Measurements from ENCODE around the gene BMAL1. TPM values are rescaled to one million over a fixed set of nuclear protein-coding genes. Genes with fewer than 3 reads are reported as not detected.
A peak's percentile ranks its signal among the peaks of the same experiment; 100 is the strongest.

BMAL1 gene
- total RNA-seq, 1 experiment from 2014 or later = 6.2 TPM

DNA sequence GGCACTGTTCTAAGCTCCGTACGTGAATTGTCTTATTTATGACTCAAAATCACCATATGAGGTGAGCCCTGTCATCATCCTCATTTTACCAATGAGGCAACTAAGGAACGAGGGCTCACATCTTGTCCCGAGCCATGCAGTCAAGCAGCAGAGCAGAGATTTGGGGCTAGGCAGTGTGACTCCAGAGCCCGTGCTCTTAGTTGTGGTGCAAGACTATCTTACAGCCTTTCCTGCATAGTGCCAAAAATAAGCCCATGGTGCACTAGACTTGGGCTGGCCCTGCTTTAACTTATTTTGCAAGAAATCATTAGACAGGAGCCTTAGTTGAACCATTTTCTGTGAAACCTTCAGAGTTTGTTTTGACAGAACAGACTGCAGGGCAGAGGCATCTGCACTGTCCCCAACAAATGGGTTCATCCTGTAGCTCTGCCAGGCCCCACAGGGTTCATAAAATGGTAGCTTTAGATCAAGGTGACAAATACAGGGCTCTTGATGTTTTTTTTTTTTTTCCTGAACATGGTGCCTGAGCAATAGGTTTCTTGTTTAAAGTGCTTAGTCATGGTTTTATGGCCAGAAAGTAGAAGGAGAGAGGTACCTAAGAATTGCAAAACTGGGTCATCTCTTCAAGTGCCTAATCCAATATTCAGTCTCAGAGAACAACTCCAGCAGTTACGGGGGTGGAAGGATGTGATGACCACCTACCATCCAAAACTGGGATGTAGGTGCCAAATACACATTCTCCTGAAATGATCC is 56.6 kb downstream of the BMAL1 start:
- DNase-seq (ENCODE audit: low spot score) = peak; percentile 20
- in situ Hi-C loops (cut with HindIII; ENCODE audit: low sequenced_read_pairs) = no loop called here

DNA sequence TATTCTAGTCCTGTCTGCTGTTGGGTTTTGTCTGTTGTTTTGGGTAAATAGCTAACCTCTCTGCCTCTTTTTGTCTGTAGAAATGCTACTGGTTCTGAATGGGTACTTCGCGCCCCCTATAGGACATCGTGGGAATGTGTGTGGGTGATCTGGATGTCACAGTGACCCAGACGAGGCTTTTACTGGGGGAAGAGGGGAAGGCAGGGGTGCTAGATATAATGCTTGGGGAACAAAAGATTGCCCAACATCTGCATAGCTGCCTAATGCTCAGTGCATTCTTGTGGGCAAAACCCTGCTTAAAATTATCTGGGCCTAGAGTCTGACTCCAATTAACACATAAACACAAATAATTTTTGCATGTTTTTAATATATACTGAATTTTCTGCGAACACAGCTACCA is 57.7 kb downstream of the BMAL1 start:
- DNase-seq (ENCODE audit: low spot score) = peak; percentile 61
- in situ Hi-C loops (cut with HindIII; ENCODE audit: low sequenced_read_pairs) = no loop called here

DNA sequence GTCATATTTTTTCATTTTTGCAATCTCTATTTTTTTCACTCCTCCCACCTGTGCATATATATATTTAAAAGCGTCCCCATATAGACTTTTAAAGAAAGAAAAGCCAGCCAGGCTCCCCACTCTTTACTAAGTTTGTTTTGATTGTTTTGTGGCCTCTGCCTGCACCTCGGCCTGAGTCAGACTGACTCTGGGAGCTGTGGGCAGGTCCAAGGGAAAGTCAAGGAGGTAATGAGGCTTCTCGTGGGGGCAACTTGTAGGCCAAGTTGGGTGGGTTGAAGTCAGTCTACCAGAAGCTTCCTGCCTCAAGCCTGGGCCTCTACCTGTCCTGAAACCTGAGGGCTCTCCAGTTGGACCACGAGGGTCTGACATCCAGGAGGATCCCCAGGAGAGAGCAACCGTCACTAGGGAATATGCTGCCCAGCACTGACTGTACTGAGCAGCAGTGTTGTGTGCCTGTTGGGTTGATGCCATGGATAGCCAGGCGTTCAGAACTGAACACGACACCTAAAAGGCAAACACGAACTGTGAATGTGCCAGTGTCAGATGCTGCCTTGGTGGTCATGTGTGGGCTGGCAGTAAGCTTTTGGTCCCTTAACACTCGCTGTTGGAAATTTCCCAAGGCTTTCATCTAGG is 58.8 kb downstream of the BMAL1 start:
- in situ Hi-C loops (cut with HindIII; ENCODE audit: low sequenced_read_pairs) = no loop called here

DNA sequence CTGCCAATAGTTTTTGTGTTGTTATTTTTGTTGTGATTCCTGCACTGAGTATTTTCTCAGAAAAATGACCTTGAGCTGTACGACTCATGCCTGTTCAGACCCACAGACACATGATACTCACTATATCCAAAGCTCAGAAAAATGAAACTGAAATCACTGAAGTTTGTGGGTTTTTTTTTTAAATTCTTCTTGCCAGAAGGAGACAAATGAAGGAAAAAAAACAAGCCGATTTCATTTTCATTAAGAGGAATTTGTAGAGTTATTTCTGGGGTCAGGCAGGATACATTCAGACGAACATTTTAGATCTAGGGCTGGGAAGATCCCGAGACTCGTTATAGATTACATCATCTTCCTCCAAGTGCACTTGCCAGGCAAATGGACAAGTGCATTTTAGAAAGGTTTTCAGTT is 60.4 kb downstream of the BMAL1 start:
- DNase-seq (ENCODE audit: low spot score) = no peak
- in situ Hi-C loops (cut with HindIII; ENCODE audit: low sequenced_read_pairs) = no loop called here

More for the DNA sequence above, 58.8 kb downstream of the BMAL1 start:
- no peak for DNase-seq (ENCODE audit: low spot score)

DNA sequence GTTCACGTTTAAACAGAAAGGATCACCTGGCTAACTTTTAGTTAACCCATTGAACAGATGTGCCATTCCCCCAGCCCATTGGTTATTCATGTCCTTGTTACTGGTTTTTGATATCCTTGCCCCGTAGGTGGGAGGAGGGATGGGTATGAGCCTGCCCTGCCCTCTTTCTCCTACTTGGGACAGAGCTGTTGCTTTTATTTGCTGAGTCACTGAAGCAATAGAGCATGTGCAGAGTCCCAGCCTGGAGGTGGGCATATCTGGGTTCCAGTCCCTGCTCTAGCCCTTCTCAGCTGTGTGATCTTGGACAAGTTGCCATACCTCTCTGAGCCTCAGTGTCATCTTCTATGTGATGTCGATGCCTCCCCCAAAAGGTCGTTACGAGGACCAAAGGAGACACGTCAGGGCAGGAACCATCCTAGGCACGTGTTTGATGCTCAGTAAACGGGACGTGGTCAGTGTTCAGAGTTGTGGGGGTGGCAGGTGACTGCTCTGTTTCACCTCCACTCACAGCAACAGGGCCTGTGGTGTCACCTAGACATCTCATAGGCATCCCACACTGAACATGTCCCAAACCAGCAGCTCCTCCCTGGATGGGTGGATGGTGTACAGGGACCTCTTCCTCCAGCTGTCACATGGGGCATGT is 61.0 kb downstream of the BMAL1 start:
- no peak for DNase-seq (ENCODE audit: low spot score)
- in situ Hi-C loops (cut with HindIII; ENCODE audit: low sequenced_read_pairs) = no loop called here

DNA sequence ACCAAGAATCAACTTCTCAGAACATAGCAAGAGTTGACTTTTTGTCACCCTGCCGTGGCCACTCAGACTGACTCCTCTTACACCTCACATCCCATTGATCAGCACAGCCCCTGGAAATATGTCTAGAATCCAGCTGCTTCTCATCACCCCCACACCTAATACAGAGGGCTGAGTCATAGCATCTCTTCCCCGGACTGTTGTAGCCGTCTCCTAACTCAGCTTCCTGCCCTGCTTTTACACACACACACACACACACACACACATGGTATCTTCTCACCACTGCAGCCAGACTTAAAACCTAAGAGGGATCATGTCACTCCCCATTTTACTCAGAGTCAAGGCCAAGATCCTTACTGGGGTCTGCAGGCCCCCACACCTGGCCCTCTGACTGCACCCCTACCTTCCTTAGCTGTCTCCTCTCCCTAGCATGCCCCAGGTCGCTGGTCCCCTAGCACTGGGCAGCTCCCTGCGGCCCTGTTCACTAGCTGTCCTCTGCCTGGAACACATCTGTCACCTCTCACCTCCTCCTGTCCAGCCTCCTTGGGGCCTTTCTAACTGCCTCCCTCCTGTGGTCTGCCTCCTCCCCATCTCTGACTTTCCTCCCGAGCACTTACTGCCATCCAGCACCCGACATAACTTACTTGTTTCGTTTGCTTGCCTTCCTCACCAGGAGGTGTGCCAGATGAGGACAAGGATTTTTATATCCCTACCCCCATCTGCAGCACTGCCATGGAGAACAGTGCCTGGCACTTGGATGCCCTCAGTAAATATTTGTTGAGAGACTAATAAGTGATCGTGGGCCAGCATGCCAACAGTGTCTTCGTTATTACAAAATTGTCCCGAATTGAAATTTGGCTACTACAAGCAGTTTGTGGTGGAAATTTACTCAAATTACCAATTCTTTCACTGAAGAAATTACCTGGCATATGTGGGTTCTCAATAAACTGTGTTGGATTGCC is 61.9 kb downstream of the BMAL1 start:
- DNase-seq (ENCODE audit: low spot score) = no peak
- in situ Hi-C loops (cut with HindIII; ENCODE audit: low sequenced_read_pairs) = no loop called here

DNA sequence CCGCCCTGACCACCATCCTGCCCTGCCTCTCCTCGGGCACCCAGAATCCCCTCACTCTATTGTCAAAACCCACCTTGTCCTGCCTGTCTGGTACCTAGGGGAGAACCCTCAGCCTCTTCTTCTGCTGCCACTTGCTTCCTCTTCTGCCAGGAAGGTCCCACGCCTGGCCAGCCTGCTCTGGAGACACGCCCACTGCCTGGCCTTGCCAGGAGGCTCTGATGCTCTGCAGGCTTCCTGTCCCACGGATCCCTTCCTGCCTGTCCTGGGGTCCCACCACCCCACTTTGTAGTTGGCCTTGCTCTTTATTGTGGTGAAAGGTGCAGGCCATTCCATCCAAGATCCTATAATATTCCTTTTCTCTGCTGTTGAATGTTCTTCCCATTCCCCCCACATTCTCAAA is 63.4 kb downstream of the BMAL1 start:
- DNase-seq (ENCODE audit: low spot score) = no peak
- in situ Hi-C loops (cut with HindIII; ENCODE audit: low sequenced_read_pairs) = no loop called here

DNA sequence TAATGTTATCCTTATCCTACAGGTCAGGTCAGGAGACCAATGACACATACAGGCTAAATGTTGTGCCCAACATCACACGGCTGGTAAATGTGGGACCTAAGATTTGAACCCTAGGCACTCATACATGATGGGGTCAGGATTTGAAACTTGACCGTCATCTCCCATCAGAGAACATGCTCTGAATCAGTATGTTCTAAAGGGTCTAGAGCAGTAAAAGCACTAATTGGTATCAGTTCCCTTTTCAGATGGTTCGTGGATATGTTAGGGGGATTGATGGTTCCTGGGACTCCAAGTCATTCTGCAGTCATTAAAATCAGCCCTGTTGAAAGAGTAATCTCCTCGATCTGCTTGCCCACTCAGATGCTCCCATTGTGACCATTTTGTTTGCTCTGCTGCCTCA is 65.5 kb downstream of the BMAL1 start:
- in situ Hi-C loops (cut with HindIII; ENCODE audit: low sequenced_read_pairs) = no loop called here
- DNase-seq (ENCODE audit: low spot score) = no peak

DNA sequence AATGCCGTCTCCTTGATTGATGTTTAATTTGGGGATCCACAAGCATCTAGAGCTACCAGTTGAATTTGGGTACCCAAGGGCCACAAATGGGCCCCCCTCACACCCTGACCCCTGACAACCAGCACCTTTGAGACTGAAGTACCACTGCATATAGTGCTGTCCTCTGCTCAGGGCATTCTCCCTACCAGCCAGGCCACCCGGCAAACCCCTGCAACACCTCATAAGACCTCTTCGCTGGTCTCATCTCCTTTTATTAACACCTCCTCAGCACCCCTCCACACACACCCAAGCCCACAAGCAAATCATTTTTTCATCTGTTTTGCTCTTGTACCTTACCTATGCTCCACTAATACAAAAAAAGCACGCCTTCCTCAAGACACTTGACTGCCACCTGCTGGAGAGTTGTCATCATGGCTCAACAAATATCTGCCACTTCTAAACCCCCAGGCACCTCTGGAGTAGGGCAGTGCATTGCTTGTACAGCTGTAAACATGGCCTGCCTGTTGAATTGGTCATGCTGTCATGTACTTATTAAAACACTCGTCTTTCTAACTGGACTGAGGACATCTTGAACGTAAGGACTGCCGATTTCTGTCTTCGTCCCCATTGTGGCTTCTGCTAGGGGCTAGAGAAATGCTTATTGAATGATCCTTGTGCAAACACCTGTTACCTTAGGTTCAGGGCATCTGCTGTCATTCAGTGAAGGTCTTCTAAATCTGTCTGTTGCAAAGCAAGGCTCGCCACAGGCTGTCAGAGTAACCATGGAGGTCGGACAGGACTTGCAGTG is 66.5 kb downstream of the BMAL1 start:
- in situ Hi-C loops (cut with HindIII; ENCODE audit: low sequenced_read_pairs) = no loop called here
- DNase-seq (ENCODE audit: low spot score) = peak; percentile 76

DNA sequence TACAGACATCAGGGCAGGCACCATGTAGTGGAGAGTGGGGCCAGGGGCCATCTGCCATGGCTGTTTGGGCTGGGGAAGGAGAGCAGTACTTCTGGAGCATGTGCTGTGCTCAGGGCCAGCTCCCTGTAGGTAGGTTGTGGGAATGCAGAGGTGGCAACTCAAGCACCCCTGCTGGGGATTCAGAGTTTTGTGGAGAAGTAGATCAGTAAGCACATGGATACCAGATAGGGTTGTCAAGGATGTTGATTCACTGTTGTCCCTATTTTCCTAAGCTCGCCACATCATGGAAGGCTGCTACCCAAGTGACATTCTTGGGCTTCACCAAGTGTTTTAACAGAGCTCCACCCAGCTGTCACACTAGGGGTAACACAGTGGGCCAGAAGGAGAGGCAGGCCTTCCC is 67.2 kb downstream of the BMAL1 start:
- in situ Hi-C loops (cut with HindIII; ENCODE audit: low sequenced_read_pairs) = no loop called here
- DNase-seq (ENCODE audit: low spot score) = no peak

DNA sequence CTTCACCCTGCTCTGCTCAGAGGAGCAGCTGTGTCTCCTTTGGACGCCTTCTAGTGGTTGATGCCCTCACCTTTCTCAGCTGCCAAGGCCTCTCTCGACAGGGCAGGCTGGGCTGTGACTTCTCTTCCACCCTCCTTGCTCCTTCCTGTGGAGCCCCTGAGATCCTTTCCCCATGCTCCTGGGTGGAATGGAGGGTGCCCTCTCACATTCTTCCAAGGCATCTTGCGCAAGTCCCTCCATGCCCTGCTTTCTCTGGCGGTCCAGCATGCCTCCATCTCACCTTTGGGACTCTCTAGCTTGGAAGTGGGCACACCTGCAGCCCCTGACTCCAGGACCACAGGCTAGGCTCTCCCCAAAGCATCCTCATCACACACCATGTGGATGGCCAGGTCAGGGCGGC is 68.9 kb downstream of the BMAL1 start:
- in situ Hi-C loops (cut with HindIII; ENCODE audit: low sequenced_read_pairs) = no loop called here
- DNase-seq (ENCODE audit: low spot score) = no peak

DNA sequence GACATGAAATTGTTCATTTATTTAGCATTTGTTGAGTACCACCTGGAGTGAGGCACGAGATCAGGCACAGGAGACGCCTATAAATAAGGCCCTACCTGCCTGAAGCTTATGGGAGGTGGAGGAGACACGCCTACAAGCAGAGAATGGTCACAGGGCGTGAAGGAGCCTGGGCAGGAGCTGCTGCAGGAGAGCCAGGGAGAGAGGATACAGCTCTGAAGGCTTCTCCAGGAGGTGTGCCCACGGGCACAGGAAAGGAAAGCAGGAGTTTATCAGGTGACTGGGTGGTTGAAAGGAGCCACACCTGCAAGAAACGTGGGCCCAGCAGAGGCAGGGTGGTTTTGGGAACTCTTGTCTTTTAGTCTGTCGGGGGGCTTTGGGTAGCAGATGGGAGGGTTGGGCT is 70.3 kb downstream of the BMAL1 start:
- in situ Hi-C loops (cut with HindIII; ENCODE audit: low sequenced_read_pairs) = no loop called here
- DNase-seq (ENCODE audit: low spot score) = no peak

DNA sequence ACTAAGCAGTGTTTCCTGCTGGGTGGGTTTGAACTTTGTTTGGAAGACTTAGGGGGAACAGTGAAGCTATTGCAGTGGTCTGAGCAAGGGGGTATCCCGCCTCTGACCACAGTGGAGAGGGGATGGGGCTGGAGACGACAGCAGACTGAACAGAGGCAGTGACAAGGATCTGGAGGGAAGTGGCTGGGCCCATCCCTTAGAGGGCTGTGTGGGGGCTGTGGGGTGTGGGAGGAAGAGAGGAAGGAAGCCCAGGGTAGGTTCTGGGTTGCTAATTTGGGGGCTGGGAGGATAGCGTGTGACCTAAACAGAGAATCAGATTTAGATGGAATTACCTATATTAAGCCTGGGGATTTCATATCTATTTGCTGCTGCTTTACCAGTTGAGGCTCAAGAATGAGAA is 70.7 kb downstream of the BMAL1 start:
- in situ Hi-C loops (cut with HindIII; ENCODE audit: low sequenced_read_pairs) = no loop called here
- DNase-seq (ENCODE audit: low spot score) = no peak

DNA sequence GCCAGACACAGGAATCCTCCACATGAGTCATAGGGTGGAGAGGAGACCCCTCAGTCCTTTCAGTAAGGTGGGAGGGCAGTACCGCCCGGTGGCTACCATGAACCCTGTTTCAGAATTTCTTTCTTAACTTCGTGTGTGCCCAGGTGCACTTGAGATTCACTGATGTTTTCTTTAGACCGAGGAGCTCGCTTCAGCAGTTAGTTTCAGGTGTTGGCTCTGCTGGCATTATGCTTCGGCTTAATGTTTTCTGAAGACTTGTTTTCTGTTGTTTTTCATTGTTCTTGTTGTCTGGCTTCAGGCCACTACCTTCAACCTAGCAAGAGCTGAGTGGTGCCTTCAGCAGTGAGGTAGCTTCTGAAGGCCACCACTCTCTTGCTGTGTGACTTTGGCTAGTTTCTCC is 71.5 kb downstream of the BMAL1 start:
- no peak for DNase-seq (ENCODE audit: low spot score)
- in situ Hi-C loops (cut with HindIII; ENCODE audit: low sequenced_read_pairs) = no loop called here

DNA sequence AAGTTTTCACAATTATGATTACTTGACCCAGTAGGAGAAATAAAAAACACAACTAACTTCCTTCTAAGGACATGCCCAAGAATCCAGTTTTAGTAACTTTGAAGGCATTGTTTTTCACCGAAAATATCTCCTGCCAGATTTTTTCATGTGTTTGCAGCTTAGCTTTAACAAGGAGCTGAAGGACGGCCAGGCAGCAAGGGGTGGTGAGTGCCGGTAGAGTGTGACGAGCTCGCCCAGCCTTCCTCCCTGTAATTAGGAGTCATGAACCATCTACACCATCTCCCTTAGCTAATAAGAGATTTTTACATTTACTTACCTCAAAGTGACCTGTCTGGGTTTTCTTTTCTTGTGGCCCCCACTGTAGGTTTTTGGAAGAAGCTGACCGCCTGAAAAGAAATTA is 72.0 kb downstream of the BMAL1 start:
- DNase-seq (ENCODE audit: low spot score) = no peak
- in situ Hi-C loops (cut with HindIII; ENCODE audit: low sequenced_read_pairs) = no loop called here

DNA sequence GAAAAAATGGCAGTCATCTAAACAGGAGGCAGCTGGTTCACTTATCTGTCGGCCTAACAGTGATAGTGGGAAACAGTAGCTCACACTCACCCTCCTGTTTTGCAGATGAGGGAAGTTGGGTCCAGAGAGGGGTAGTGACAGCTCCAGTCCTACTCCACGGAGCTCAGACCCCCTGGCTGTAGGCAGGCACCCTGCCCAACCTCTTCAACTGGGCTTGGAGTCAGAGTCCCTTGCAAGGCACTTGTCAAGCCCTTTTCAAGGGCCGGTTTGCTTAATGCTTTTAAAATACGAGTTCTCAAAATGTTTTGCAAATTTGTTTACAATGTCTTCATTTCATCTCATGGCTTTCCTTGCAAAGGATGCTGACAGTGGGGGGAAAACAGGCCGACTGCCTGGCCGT is 75.1 kb downstream of the BMAL1 start:
- in situ Hi-C loops (cut with HindIII; ENCODE audit: low sequenced_read_pairs) = no loop called here
- no peak for DNase-seq (ENCODE audit: low spot score)

DNA sequence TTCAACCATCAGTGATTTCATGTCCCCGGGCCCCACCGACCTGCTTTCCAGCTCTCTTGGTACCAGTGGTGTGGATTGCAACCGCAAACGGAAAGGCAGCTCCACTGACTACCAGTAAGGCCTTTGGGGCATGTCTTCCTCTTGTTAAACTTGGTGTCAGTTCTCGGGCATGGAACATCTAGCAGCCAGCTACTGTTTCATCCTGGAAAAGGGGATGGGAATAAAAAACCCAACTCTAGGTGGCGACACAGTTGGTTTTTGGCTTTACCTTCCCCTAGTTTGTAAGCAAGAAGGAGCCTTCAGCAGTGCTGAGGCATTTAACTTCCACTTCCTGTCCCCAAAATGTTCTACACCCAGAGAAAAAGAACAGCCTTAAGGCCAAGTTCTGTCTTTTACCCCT is 76.7 kb downstream of the BMAL1 start:
- no peak for DNase-seq (ENCODE audit: low spot score)
- in situ Hi-C loops (cut with HindIII; ENCODE audit: low sequenced_read_pairs) = no loop called here

DNA sequence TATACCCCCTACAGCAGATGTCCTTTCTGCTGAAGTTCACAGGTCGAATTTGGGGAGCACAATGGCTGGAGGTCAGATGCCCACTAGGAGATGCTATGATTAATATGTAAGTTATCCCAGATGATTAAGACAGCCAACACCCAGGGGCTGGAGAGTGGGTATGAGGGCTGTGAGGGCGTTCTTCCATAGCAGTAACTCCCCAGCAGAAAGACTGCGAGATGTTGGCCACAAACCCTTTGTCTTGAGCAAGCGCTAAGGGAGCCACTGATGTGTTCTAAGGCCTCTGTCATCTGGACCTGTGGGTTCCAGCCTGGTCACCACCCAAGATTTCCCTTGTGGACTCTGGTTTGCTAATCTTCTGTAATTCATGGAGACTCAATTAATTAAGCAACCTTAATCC is 77.6 kb downstream of the BMAL1 start:
- DNase-seq (ENCODE audit: low spot score) = no peak
- in situ Hi-C loops (cut with HindIII; ENCODE audit: low sequenced_read_pairs) = no loop called here

DNA sequence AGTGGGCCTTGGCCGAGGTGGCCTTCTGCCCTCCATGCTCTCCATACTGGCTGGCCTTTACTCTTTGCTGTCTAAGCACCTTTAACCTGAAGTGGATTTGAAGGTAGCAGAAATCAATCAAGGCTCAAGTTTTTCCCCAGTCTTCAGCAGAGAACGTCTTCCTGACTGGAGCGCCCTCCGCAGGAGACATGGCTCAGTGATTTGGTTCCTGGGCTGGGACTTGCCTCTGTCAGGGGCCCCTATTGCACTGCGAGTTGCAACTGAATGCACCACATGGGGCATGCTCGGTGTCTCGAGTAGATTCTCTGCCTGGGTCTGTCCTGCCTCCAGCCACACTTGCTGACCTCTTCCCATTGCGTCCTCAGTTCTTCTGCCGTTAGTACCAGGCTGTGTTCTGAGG is 79.6 kb downstream of the BMAL1 start:
- DNase-seq (ENCODE audit: low spot score) = no peak
- in situ Hi-C loops (cut with HindIII; ENCODE audit: low sequenced_read_pairs) = no loop called here

Measured in G401 (cell line).